ENCODE data around the gene SCO2.

SCO2 gene

GRCh38 chr22:50522208-50522805, 3.1 kb downstream of the SCO2 start:
- ChIA-PET POLR2A (interaction anchor here (0.8 to 5.3 kb wide), 4 partner anchors 13 to 60 kb away, joined by 3 to 189 read pairs (median 4); partner anchors contain the start of genes CHKB, LMF2 and NCAPH2), CTCF (interaction anchor here (0.7 to 1.2 kb wide), 2 partner anchors 41 to 247 kb away, joined by 3 to 5 read pairs; partner anchors contain the start of gene SYCE3)
- H3K27ac ChIP-seq (ENCODE audit: extremely low read depth, low read depth, low read length) = no peak overlapping the region
- TF ChIP-seq ZNF548 (tag by site-specific recombination; IDR thresholded peaks at IDR 0.05) (no peak), ZNF350 (tag by site-specific recombination; IDR thresholded peaks at IDR 0.05) (no peak), PRDM6 (tag by site-specific recombination; IDR thresholded peaks at IDR 0.05) (no peak), CTCF (tag by site-specific recombination; IDR thresholded peaks at IDR 0.05) (no peak), ZNF610 (tag by site-specific recombination; IDR thresholded peaks at IDR 0.05; ENCODE audit: borderline replicate concordance) (no peak), ZBTB21 (tag by site-specific recombination; IDR thresholded peaks at IDR 0.05) (no peak), ZBTB10 (tag by site-specific recombination; IDR thresholded peaks at IDR 0.05) (no peak), GLIS2 (tag by site-specific recombination; IDR thresholded peaks at IDR 0.05) (peak; percentile 28; the same call in 1 of the 2 replicates), ELK4 (IDR thresholded peaks at IDR 0.05; ENCODE audit: borderline replicate concordance, low read depth, low read length) (no peak), TRIM28 (IDR thresholded peaks at IDR 0.05; ENCODE audit: borderline replicate concordance, low read length) (no peak), ZIC2 (tag by site-specific recombination; IDR thresholded peaks at IDR 0.05) (0 out of 2 replicates have a peak, but pooled peaks have one; percentile 15), BCL11B (tag by site-specific recombination; IDR thresholded peaks at IDR 0.05; ENCODE audit: low read depth) (no peak), ZNF426 (tag by site-specific recombination; IDR thresholded peaks at IDR 0.05) (no peak), ZNF169 (tag by site-specific recombination; IDR thresholded peaks at IDR 0.05) (no peak), ZNF791 (tag by site-specific recombination; IDR thresholded peaks at IDR 0.05) (no peak), ZNF530 (tag by site-specific recombination; IDR thresholded peaks at IDR 0.05; ENCODE audit: low read depth) (no peak), ZNF366 (tag by site-specific recombination; conservative IDR thresholded peaks at IDR 0.05) (no peak), PBX3 (CRISPR knock-in tag; IDR thresholded peaks at IDR 0.05) (0 out of 2 replicates have a peak, but pooled peaks have one; percentile 4)
- no peaks in the 10 kb centered on the region for H3K9me3 ChIP-seq (ENCODE audit: control insufficient read depth, insufficient read depth, low read depth, low read length)
- H3K36me3 ChIP-seq (ENCODE audit: control insufficient read depth in 2 of 2, insufficient read depth in 1 of 2, low read length in 2 of 2) = peaks cover 0 to 67% of the 10 kb centered on the region in 2 experiments; a peak in 2 of 3 replicates
- no peak overlapping the region for H3K4me3 ChIP-seq (ENCODE audit: low read depth, low read length)
- H3K4me1 ChIP-seq (ENCODE audit: control insufficient read depth, insufficient read depth, low read length) = no peaks in the 10 kb centered on the region; the same call in 1 of the 2 replicates
